Measurements from ENCODE around the gene FOXJ3.

FOXJ3 gene

GRCh38 chr1:42288311-42288985, 46.6 kb downstream of the FOXJ3 start:
- TF ChIP-seq, protein P1, sequence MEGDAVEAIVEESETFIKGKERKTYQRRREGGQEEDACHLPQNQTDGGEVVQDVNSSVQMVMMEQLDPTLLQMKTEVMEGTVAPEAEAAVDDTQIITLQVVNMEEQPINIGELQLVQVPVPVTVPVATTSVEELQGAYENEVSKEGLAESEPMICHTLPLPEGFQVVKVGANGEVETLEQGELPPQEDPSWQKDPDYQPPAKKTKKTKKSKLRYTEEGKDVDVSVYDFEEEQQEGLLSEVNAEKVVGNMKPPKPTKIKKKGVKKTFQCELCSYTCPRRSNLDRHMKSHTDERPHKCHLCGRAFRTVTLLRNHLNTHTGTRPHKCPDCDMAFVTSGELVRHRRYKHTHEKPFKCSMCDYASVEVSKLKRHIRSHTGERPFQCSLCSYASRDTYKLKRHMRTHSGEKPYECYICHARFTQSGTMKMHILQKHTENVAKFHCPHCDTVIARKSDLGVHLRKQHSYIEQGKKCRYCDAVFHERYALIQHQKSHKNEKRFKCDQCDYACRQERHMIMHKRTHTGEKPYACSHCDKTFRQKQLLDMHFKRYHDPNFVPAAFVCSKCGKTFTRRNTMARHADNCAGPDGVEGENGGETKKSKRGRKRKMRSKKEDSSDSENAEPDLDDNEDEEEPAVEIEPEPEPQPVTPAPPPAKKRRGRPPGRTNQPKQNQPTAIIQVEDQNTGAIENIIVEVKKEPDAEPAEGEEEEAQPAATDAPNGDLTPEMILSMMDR (IDR thresholded peaks at IDR 0.05; ENCODE audit: extremely low read depth, missing control alignments), result no peak
- no peak for DNase-seq (ENCODE audit: low spot score)

DNA sequence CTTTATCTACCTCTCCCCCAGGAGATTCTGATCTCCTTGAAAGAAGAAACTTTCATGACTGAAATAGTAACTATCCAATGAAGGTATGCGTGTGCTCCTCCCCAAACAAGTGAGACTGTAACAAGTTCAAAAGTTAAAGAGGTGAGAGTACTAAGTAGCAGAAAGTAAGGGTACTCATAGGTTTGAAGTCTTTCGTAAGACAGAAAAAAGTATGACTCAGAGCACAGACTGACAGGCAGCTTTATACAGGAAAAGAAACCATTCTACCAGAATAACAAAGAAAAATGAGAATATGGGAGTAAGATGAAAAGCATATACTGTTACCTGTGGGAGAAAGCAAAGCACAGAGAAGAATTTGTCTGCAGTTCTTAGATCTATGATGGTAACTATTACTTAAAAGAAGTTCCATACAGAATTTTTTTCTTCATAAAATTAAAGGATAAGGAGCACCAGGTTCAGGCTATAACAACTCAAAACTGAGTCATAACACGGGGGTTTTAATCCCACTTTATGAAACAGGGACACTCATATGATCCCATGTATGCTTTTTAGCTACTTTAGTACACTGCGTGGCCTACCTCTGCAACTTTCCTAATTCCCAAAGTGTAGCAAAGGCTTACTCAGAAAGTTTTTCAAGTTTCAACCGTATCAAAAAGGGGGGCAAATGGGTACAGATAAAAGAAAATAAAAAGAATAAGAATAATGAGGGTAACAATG, 52.0 kb downstream of the FOXJ3 start:
- TF ChIP-seq, protein P1 (IDR thresholded peaks at IDR 0.05; ENCODE audit: extremely low read depth, missing control alignments), result no peak
- no peak for DNase-seq (ENCODE audit: low spot score)

DNA sequence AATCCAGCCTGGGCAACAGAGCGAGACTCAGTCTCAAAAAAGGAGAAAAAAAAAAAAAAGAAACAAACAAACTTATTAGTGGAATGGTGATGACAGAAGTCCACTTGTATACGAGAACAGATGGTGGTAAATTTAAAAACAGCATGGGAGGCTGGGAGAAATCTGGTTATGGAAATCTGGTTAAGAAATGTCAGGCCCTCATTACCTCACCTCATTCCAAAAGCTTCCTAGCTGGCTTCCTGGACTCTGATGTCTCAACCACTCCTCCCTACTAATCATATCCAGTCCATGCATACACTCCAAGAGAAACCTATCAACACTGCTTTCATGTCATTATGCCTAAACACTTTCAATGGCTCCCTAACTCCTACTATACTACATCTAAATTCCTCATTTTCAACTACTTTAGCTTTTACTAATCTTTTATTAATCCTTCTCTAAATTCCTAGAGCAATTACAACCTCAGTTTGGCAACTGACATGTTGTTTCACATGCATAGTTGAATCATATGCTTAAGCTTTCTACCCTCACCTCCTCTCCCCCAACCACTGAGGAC, 52.9 kb downstream of the FOXJ3 start:
- TF ChIP-seq, protein P1 (IDR thresholded peaks at IDR 0.05; ENCODE audit: extremely low read depth, missing control alignments), result no peak
- no peak for DNase-seq (ENCODE audit: low spot score)

DNA sequence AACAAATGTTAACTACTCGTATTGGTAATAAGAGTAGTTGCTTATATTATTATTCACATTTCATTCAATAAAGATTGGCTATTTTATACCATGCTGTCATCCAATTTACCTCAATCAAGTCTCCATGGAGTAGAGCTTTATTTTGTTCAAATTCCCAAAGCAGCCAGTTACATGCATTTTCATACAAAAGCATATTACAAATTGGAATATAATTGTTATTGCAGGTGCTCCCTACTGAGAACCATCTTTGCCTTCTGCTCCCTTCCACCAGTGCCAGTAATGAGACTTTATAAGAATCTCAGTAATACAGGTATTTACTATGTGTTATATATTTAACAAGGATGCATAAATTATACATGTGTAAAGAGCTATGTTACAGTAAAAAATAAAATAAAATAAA, 54.2 kb downstream of the FOXJ3 start:
- TF ChIP-seq, protein P1 (IDR thresholded peaks at IDR 0.05; ENCODE audit: extremely low read depth, missing control alignments), result no peak
- no peak for DNase-seq (ENCODE audit: low spot score)

GRCh38 chr1:42279055-42279454, 56.0 kb downstream of the FOXJ3 start:
- TF ChIP-seq, protein P1 (IDR thresholded peaks at IDR 0.05; ENCODE audit: extremely low read depth, missing control alignments), result no peak
- no peak for DNase-seq (ENCODE audit: low spot score)

- TF ChIP-seq, protein P1 (IDR thresholded peaks at IDR 0.05; ENCODE audit: extremely low read depth, missing control alignments), result no peak
Observed at GRCh38 chr1:42272920-42273319, 62.1 kb downstream of the FOXJ3 start.

DNA sequence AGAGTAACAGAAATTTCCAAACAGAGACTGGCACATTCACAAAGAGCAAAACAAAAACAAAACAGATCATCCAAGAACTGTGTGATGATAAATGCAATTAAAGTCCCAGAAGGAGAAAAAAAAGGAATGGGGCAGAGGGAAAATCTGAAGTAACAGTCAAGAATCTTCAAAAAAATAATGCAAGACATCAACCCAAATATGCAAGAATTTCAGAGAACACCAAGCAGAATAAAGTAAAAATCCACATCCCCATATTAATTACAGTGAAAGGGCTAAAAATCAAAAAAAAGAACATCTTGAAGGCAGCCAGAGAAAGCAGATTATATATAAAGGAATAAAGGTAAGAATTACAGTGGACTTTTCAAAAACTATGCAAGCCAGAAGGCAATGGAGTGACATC, 67.1 kb downstream of the FOXJ3 start:
- no peak for DNase-seq (ENCODE audit: low spot score)
- TF ChIP-seq, protein P1 (IDR thresholded peaks at IDR 0.05; ENCODE audit: extremely low read depth, missing control alignments), result no peak

More at GRCh38 chr1:42272920-42273319, 62.1 kb downstream of the FOXJ3 start:
- no peak for DNase-seq (ENCODE audit: low spot score)

Measured in GM20000 (cell line).